ENCODE results near the gene CRYZL1.

DNA sequence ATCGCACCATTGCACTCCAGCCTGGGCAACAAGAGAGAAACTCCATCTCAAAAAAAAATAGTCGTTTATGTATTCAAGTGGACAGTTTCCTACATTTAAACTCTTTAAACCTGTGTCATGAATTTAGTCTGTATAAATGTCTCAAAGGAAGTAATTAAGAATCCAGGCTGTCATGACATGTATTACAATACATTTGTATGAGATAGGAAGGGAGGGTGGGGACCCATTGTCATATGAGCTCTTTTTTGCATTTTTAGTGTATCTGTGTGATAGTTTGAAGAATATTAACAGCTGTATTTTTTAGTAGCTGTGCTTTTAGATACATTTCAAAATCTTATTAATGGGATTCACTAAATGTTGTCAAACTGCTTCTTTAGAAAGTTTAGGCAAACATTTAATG lies 73.1 kb downstream of the CRYZL1 start:
- TF ChIP-seq, protein P1, sequence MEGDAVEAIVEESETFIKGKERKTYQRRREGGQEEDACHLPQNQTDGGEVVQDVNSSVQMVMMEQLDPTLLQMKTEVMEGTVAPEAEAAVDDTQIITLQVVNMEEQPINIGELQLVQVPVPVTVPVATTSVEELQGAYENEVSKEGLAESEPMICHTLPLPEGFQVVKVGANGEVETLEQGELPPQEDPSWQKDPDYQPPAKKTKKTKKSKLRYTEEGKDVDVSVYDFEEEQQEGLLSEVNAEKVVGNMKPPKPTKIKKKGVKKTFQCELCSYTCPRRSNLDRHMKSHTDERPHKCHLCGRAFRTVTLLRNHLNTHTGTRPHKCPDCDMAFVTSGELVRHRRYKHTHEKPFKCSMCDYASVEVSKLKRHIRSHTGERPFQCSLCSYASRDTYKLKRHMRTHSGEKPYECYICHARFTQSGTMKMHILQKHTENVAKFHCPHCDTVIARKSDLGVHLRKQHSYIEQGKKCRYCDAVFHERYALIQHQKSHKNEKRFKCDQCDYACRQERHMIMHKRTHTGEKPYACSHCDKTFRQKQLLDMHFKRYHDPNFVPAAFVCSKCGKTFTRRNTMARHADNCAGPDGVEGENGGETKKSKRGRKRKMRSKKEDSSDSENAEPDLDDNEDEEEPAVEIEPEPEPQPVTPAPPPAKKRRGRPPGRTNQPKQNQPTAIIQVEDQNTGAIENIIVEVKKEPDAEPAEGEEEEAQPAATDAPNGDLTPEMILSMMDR (optimal IDR thresholded peaks at IDR 0.05 in 1 of 3, IDR thresholded peaks at IDR 0.05 in 1 of 3, conservative IDR thresholded peaks at IDR 0.05 in 1 of 3; ENCODE audit: extremely low read depth in 1 of 3, insufficient read depth in 2 of 3, low read length in 3 of 3) = no peak
- TF ChIP-seq EZH2 (IDR thresholded peaks at IDR 0.05; ENCODE audit: low read length) = no peak
